Pons (tissue), 1 donor: Measurements from ENCODE around the gene TP63.

ENCODE experiments used
- DNase-seq: peaks from one replicate; pipeline ENCODE4 v3.0.0-alpha.2; 2016; ENCODE audit warnings: low spot score

Gene TP63

DNA sequence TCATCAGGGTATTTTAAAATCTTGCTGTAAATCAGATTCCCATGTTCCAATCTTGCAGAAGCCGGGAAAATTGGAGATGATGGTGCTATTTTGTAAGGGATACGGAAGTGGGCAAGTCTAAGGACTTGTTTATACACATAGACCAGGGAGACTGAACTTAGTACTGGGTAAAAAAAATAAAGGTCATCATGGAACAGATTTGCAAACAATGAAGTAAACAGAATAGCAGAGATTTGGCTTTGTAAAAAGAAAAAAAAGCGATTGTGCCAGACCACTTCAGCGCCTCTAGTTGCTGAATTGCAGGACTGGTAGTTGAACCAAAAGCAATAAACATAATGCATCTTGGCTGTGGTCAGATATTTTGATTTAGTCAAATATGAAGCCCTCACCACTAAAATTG, 229.1 kb downstream of the TP63 start:
- no peak for DNase-seq

DNA sequence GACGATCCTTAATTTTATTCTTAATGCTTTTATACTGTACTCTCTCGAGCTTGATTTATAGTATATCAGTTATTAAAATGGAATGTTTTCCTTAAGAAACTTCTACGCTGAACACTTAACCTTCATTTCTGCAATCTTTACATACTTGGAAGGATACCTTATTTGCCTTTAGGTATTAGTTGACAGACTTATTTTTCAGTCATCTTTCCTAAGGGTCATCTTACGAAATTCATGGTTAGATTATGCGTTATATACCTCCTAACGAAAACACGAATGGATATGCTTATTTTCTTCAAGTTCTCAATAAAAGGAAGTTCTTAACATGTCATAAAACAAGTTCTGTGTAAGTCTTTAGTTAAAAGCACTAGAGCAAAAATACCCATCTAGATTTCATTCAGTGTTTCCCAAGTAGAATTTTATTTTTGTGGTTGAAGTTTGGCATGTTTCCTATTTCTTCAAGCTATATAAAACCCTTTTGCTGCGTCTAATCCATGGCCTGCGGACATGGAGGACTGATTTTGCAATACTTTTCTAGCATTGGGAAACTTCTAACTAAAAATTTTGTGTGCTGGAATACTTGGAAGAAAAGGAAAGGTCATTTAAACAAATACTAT, 231.3 kb downstream of the TP63 start:
- DNase-seq = no peak

DNA sequence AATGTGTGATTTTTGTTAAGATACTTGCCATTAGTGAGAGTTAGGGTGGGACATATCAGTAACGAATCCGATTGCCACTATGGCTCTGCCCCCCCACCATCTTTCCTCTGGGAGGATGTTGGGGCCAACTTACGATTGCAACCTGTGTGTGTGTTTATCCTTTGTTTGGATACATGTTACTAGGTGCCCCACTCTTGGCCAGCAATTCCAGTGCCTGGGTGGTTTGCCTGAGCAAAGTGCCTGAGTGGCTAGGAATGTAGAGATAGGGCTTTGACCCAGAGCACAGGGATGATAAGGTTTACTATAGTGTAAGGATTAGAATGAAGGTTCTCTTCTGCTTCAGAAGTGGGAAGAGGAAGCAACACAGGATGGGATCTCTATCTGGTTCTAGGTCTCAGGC, 231.8 kb downstream of the TP63 start:
- no peak for DNase-seq

DNA sequence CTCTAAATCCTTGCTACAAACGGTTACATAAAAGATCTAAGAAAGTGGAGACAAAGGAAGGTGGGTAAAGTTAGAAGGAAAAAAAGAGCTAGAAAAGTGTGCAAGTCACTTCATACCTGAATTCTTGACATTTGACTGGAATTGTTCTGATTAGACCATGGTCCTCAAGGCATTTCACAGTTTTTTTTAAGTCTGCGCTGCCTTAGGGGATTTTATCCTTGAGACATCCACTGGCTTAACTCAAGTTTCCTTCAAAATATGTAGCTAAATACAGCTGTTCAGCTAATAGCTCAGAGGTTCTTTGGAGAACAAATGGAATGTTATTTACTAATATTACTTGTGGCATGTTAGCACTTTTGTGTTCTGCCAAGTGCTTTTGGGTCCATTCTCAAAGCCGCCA, 236.9 kb downstream of the TP63 start:
- no peak for DNase-seq

DNA sequence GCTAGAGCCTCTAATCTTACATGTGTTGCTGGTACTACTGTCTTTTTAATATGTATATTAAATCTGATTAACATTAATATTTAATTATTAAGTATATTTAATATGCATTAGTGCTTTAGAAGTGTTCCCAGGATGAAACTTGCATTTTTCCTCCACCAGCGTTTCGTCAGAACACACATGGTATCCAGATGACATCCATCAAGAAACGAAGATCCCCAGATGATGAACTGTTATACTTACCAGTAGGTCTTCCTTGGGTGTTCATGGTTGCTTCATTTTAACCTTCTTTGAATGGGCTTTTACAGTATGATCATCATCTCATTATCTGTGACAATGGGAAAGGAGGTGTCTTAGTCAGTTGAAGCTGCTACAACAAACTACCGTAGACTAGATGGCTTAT, 238.0 kb downstream of the TP63 start:
- no peak for DNase-seq

DNA sequence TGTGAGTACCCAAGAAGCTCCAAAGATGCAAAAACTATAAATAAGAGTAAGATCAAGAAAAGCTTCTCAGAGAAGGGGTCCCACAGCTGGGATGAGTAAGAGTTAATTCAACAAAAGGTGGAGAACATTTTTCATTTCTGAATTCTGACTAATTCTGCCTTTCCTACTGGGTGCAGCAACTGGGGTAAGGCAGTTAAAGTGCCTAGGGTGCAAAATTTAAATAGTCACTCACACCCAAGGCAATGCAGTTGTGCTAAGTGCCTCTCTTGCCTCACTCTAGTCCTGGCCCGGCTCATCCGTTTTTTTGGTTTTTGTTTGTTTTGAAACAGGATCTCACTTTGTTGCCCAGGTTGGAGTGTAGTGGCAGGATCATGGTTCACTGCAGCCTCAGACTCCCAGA, 240.2 kb downstream of the TP63 start:
- DNase-seq = no peak

DNA sequence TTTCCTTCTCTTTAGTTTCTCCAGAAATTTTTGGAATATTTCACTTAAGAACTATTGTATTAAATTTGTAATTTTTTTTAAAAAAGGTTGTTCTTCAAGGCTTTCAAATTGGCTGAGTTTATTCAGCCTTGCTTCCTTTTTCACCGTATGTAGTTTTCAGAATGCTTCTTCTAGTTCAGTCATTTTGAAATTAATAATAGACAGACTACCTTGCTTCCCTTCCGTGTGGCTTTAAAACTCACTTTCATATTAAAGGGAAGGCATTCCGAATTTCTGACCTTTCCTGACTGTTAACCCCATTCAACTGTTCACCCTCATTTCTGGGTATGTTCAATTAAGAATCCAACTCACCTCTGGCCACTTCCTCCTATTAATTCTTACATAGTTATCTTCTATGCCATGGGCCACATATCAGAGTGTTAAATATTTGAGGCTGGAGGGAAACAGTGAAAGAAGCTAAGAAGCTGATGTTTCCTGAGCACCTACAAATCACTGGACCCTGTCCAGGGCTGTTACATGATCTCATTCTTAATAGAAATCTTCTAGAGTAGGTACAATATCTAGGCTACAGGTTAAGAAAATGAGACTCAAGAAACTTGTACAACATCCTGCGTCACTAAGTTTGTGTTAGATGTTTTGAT, 252.0 kb downstream of the TP63 start:
- DNase-seq = no peak

DNA sequence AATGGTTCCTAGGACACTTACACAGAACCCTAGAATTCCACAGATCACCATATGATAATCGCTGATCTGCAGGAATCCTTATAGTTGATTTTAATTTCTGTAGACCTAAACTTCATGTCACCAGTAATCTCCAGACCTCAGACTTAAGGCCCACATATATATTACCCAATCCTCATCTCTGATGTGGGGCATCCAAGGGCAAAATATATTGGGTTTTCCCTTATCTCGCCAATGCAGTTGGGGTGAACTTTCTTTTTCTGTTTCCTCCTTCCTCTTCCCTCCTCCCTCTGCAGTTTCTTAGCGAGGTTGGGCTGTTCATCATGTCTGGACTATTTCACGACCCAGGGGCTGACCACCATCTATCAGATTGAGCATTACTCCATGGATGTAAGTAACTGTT, 259.3 kb downstream of the TP63 start:
- no peak for DNase-seq

DNA sequence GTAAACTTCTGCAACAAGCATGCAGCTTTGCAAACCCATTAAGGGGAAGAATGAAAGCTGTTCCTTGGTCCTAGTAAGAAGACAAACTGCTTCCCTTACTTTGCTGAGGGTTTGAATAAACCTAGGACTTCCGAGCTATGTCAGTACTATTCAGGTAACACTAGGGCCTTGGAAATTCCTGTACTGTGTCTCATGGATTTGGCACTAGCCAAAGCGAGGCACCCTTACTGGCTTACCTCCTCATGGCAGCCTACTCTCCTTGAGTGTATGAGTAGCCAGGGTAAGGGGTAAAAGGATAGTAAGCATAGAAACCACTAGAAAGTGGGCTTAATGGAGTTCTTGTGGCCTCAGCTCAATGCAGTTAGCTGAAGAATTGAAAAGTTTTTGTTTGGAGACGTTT, 265.3 kb downstream of the TP63 start:
- DNase-seq = no peak

DNA sequence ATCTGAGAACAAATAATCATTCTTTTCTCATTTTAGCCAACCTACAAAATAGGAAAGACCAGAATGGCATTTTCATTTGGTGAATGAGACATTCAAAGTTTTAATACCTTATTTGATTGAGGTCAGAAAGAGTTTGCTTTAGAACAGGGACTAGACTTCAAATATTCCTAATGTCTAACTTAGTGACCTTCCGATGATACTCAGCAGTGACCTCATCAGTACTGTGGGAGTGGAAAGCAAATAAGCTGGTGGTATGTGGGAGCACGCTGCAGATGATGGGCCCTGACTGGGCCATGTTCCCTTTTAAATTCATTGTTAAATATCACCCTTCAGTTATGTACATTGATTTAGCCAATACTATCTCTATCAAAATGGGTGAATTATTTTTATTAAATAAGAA, 266.2 kb downstream of the TP63 start:
- no peak for DNase-seq

DNA sequence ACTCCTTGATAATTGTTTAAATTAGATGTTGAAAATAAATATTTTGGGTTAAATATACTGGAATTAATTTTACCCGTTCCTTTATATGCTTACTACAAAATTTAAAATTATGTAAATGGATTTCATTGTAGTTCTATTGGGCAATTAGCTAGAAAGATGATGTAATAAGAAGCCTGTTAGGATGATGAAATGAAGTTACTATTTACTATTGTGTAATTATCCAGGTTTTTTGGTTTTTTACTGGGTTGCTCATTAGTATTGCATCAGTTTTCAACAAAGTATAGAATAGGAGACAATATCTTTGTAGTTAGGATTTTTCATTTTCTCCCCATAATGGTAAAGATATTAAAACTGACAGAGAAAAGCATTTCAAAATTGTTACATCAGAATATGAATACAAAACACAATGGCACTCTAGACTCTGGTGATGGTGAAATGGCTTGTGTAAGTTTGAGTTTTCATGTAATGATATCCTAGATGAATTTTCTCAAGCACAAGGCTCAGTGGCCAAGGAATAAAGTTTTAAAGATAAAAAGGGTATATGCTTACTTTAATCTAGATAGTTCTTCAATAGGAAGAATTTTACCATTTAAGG, 267.5 kb downstream of the TP63 start:
- DNase-seq = no peak

DNA sequence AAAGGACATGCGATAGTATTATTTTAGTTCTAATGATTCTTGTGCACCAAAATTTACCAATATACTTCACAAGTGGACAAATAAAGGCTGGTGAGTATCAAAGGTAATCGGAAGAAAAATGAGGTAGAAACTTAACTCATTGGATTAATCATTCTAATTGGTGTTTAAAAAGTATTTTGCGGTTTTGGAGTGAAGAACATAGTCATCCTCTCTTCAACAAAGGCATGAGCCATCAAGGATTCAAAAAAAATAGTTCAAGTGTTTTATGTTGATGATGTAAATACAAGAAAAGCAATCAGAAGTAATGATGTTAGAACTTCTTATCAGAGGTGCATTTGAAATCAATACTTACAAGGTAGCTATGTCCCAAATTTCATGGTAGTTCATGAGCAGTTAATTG, 268.0 kb downstream of the TP63 start:
- no peak for DNase-seq

DNA sequence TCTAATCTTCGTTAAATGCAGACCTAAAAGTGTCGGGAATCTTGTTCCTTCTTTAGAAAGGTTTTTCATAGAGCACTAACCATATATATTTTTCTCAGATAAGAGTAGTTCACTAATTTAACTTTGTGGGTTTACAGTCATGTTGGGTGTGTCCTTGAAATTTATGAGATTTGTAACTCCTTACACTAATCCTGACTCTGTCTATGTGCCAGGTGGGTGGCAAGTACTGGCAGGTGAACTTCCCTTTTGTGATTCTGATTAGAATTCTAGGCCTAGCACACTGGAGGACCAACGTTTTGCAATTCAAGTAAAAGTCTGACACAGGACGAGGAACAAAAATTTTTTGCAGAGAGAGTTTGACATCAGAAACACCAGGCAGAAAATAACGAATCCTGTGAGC, 269.4 kb downstream of the TP63 start:
- no peak for DNase-seq

DNA sequence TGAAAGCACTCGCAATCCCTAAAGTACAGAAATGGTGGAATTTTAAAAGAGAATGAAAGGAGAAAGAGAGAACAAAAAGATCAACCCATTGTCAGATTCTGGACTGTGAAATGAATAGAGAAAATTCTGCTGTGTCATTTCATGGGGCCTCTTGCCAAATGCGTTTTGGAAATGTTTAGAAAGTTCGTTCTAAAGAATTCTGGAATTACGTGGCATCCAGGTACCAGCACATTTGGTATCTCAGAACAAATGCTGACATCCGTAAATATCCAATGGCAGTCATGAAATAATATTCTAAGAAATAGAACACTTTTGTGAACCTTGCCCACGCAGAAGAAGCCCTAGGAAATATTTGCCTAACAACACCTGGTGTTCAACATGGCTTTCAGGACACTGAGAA, 270.3 kb downstream of the TP63 start:
- DNase-seq = no peak

DNA sequence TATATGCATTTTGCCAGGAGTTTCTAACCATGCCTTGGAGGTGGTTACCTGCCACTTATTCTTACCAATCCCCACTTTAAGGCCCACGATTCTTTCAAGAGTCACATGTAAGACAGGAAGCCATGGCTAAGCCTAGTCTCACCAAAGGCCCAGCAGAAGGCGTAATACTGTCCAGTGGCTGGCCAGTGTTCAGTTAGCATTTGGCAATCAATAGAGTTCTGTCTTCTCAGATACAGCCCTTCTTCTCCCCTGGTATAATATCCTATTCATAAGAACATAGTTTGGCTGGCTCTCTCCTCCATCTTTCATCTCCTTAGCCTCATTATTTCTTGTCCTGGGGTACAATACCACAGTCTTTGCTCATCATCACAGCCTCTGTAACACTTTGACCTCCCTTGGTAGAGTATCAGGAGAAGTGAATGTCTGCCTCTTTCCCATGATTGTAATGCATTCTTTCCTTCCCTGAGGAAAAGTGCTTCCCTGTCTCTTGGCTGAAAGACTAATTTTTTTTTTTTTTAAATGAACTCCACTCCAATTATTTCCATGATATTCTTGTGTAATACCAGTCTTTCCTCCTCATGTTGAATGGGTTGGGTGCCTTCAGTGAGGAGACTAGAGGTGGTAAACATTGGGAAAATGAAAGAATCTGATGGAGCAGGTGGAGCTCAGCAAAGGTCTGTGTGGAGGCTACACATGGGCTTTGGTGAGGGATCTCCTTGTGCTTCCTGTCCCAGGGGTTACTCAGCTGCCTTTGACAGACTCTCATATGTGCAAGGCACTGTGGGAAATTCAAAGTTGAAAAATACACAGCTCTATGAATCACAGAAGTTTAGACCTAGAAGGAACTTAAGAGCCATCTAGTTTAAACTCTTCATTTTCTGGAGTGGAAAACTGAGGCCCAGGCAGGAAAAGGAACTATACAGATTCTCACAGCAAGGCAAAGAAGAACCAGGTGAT, 271.3 kb downstream of the TP63 start:
- no peak for DNase-seq

DNA sequence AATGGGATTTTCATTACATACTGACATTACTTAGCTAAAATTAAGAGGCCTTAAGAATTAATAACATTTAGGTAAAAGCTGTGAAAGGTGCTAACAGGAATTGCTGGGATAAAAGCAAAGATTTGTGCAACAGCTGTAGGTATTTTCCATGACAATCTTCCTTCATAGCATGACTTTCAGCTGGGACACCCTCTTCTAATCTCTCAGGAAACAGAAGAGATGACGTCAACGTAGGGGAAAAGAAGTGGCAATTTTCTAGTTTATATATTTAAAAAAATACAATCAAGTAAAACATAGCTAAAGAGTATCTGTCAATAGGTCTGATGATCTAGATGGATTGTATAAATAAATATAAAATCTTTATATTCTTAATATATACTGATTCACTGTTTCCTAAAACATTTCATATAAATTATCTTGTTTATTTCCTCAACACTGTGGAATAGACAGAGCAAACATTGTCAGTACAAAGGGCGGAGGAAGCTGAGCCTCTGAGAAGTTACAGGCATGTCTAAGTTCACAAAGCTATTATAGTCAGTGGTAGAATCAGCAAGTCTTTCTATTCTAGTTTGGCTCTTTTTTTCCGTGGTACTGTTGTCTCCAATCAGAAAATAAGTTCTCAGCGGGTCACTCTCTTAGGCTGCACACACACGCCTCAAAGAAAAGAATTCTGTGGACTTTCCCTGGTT, 272.5 kb downstream of the TP63 start:
- no peak for DNase-seq

DNA sequence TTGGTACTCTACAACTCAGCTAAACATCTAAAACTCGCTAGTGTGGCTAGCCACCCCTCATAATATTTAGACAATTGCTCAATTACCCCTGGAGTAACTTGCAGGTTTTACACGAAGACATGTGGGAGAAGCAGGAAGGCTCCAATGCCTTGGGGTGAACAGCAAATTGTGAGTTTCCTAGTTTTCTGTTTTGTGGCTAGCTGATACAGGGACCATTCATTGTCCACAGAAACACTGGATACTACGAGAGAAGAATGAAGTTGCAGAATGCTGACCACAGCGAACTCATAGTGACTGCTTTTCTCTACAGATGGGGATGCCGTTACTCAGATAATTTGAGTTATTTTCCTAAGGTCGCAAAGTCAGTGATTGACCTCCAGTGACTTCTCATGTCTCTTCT, 276.6 kb downstream of the TP63 start:
- DNase-seq = no peak

DNA sequence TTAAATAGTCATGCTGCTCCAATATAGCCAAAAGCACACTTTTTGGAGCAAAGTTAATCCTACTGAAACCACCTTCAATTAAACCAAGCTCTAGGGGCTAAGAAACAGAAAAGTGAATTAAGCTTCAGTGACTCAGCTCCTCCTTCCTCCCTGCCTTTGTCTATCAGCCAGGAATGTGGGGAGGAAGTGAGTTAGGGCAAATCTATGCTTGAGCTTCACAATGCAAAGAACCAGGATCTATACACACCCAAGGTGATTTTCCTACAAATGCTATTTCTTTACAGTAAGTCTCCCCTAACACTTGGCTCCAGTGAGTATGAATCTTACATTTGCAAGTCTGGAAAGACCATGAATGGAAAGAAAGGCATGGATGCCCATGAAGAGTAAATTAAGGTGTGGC, 277.5 kb downstream of the TP63 start:
- no peak for DNase-seq

DNA sequence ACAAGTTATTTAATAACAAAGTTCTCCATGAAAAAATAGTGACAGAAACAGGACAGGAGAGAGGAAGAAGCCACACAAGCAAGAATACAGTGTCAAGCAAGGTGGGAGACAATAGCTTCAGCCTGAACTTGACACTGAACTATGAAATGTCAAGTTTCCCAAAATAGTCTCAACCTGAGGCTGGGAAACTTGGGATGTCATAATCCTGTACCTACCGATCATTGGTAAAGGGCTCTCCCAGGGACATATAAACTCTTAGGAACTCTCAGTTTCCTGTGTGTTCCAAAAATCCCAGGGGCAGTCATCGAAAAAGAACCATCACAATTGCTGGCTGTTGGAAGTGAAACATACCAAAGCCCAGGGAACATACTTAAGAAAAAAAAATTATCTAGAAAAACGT, 277.9 kb downstream of the TP63 start:
- DNase-seq = no peak

DNA sequence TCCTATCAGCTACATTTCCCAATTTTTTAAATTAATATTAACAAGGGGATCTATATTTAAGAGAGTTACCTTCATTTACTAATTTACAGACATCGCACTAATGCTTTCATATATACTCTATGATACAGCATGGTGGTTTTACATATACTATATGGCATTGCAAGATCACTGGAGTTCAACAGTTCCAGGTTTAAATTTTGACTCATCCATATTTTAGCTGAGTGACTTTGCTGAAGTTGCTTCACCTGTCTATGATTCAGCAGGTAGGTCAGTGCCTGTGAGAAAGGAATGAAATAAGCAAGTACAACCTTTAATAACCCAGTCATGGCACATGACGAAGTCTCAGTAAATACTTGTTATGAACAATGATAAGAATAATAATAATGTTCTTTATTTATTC, 278.4 kb downstream of the TP63 start:
- DNase-seq = no peak

DNA sequence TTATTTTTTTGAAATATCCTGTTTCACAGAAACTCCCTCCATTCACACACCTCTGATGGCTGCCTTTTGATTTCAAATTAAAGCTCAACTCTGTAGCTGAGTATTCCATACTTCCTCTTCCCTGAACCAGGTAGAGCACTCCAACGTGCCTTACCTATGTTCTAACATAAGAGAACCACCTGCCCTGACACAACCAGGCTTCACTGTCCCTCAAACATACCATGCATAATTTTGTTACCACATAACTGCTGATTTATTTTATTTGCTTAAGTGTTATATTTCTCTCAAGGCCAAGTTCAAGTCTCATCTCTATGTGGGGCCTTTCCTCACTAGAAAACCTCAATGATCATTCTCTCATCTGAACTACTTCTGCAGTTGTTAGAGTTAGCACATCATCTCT, 279.8 kb downstream of the TP63 start:
- DNase-seq = no peak

DNA sequence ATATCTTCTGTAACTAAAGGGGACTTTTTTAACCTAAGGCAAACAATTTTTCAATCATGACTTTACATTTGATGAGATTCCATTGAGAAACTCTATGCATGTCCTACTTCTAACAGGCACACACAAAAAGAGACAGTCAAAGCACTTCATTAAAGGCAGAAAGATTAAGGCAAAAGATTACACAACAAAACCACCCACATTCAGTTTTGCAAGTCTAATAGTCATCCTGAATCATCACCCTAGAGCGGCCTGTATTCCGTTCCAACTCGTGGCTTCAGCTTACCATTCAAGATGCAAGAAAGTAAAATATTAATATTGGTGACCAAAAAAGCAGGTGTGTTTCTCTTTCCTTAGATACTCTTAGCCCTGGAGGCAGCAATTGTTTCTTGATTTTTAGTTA, 283.6 kb downstream of the TP63 start:
- no peak for DNase-seq
